Esophagus (tissue), 2 donors: ENCODE data around the gene SMYD1. TPM values are rescaled to one million over a fixed set of nuclear protein-coding genes. Genes with fewer than 3 reads are reported as not detected.

Experiments
- H3K27ac ChIP-seq, 2 donors: one replicate each; pipeline ENCODE4 v1.5.1; 2013; ENCODE audit warnings: low read depth in 2 of 2, mild to moderate bottlenecking in 2 of 2, inconsistent platforms in 1 of 2, low read length in 1 of 2, moderate library complexity in 1 of 2
- H3K27me3 ChIP-seq, 2 donors: one replicate each; pipeline ENCODE4 v1.6.1; 2013; ENCODE audit warnings: low read length in 2 of 2, control low read depth in 1 of 2, mild to moderate bottlenecking in 1 of 2; ENCODE audit not compliant: insufficient read depth in 2 of 2, control insufficient read depth in 1 of 2
- H3K36me3 ChIP-seq, 2 donors: one replicate each; pipeline ENCODE4 v1.6.1; 2013; ENCODE audit warnings: low read length in 1 of 2; ENCODE audit not compliant: control insufficient read depth in 2 of 2, insufficient read depth in 2 of 2
- H3K4me1 ChIP-seq, 2 donors: one replicate each; pipeline ENCODE4 v1.6.1; 2013; ENCODE audit warnings: low read length in 1 of 2; ENCODE audit not compliant: control insufficient read depth in 2 of 2, insufficient read depth in 2 of 2
- H3K4me3 ChIP-seq, 2 donors: one replicate each; pipeline ENCODE4 v1.5.1; 2013; ENCODE audit warnings: low read length in 2 of 2, mild to moderate bottlenecking in 2 of 2, low read depth in 1 of 2, moderate library complexity in 1 of 2
- H3K9me3 ChIP-seq, 2 donors: one replicate each; pipeline ENCODE4 v1.6.1; 2013; ENCODE audit warnings: mild to moderate bottlenecking in 2 of 2, low read depth in 1 of 2, low read length in 1 of 2, moderate library complexity in 1 of 2; ENCODE audit not compliant: control insufficient read depth in 2 of 2, insufficient read depth in 1 of 2
- WGBS, 2 donors: extraction: QIAGEN DNeasy Blood & Tissue Kit; methylation state at CpG; one replicate each; pipeline ENCODE4 v1.1.7; 2013; 5-methylcytosine and 5-hydroxymethylcytosine counted together
- polyA plus RNA-seq, 2 donors: library from polyadenylated mRNA; stranded (reverse); fragments of 200-250 nt; gene quantifications; one replicate each; pipeline ENCODE4 v1.2.3, GENCODE V29; 2013
- donor health status: healthy with polysubstance abuse.
- donor health status: Bipolar disorder and iron deficiency.

SMYD1 gene
- polyA plus RNA-seq, 2 donors: 0.04 to 0.10 TPM

- WGBS, 2 donors: 95 to 96% methylated on average over 2 of the region's 2 CpGs
- Histone ChIP-seq H3K9me3 (no peaks in the 10 kb centered on the region), H3K27me3 (no peaks in the 10 kb centered on the region), H3K36me3 (no peaks in the 10 kb centered on the region), H3K4me3 (no peak overlapping the region), H3K4me1 (no peaks in the 10 kb centered on the region), H3K27ac (no peak overlapping the region)
Observed at GRCh38 chr2:88141952-88142351, 74.3 kb downstream of the SMYD1 start.

- H3K4me3 ChIP-seq: no peak overlapping the region
- H3K36me3 ChIP-seq: no peaks in the 10 kb centered on the region
- H3K27me3 ChIP-seq: no peaks in the 10 kb centered on the region
- no peaks in the 10 kb centered on the region for H3K4me1 ChIP-seq
- H3K9me3 ChIP-seq: peaks cover 0 to 7% of the 10 kb centered on the region in 2 donors
- H3K27ac ChIP-seq: no peak overlapping the region
- 70 to 75% methylated on average over 1 of the region's 1 CpG for WGBS, 2 donors
Observed at GRCh38 chr2:88144271-88144670, 76.6 kb downstream of the SMYD1 start.

- WGBS, 2 donors: 77 to 85% methylated on average over 10 of the region's 10 CpGs
- Histone ChIP-seq H3K27me3 (no peaks in the 10 kb centered on the region), H3K36me3 (no peaks in the 10 kb centered on the region), H3K27ac (no peak overlapping the region), H3K4me3 (no peak overlapping the region), H3K4me1 (no peaks in the 10 kb centered on the region), H3K9me3 (peaks cover 0 to 7% of the 10 kb centered on the region in 2 donors)
Observed at GRCh38 chr2:88144914-88145497, 77.4 kb downstream of the SMYD1 start.

GRCh38 chr2:88146590-88146989 lies 79.0 kb downstream of the SMYD1 start:
- no peaks in the 10 kb centered on the region for H3K4me1 ChIP-seq
- H3K36me3 ChIP-seq: no peaks in the 10 kb centered on the region
- no peaks in the 10 kb centered on the region for H3K27me3 ChIP-seq
- H3K4me3 ChIP-seq: no peak overlapping the region
- peaks cover 0 to 7% of the 10 kb centered on the region in 2 donors for H3K9me3 ChIP-seq
- no peak overlapping the region for H3K27ac ChIP-seq

- H3K4me1 ChIP-seq: no peaks in the 10 kb centered on the region
- no peaks in the 10 kb centered on the region for H3K27me3 ChIP-seq
- H3K36me3 ChIP-seq: no peaks in the 10 kb centered on the region
- peaks cover 0 to 7% of the 10 kb centered on the region in 2 donors for H3K9me3 ChIP-seq
- WGBS, 2 donors: 84 to 91% methylated on average over 2 of the region's 2 CpGs
- H3K27ac ChIP-seq: no peak overlapping the region
- no peak overlapping the region for H3K4me3 ChIP-seq
Observed at GRCh38 chr2:88147145-88147544, 79.5 kb downstream of the SMYD1 start.

GRCh38 chr2:88148929-88149438 lies 81.4 kb downstream of the SMYD1 start:
- H3K27me3 ChIP-seq: no peaks in the 10 kb centered on the region
- H3K4me1 ChIP-seq: no peaks in the 10 kb centered on the region
- no peak overlapping the region for H3K4me3 ChIP-seq
- H3K9me3 ChIP-seq: peaks cover 0 to 7% of the 10 kb centered on the region in 2 donors
- H3K27ac ChIP-seq: no peak overlapping the region
- no peaks in the 10 kb centered on the region for H3K36me3 ChIP-seq

- no peak overlapping the region for H3K4me3 ChIP-seq
- 77 to 79% methylated on average over 3 of the region's 3 CpGs for WGBS, 2 donors
Observed at GRCh38 chr2:88159481-88159880, 91.9 kb downstream of the SMYD1 start.

GRCh38 chr2:88159955-88160415 lies 92.4 kb downstream of the SMYD1 start:
- H3K27me3 ChIP-seq: no peaks in the 10 kb centered on the region
- WGBS, 2 donors: 27% methylated on average over 5 of the region's 5 CpGs
- no peak overlapping the region for H3K27ac ChIP-seq
- H3K4me1 ChIP-seq: no peaks in the 10 kb centered on the region
- H3K4me3 ChIP-seq: no peak overlapping the region
- no peaks in the 10 kb centered on the region for H3K9me3 ChIP-seq
- no peaks in the 10 kb centered on the region for H3K36me3 ChIP-seq

More at GRCh38 chr2:88159481-88159880, 91.9 kb downstream of the SMYD1 start:
- Histone ChIP-seq H3K9me3 (no peaks in the 10 kb centered on the region), H3K27ac (no peak overlapping the region), H3K4me1 (no peaks in the 10 kb centered on the region), H3K36me3 (no peaks in the 10 kb centered on the region), H3K27me3 (no peaks in the 10 kb centered on the region)

- H3K4me1 ChIP-seq: no peaks in the 10 kb centered on the region
Observed at GRCh38 chr2:88160517-88160916, 92.9 kb downstream of the SMYD1 start.

More at GRCh38 chr2:88160517-88160916, 92.9 kb downstream of the SMYD1 start:
- Histone ChIP-seq H3K36me3 (no peaks in the 10 kb centered on the region), H3K9me3 (no peaks in the 10 kb centered on the region), H3K27ac (no peak overlapping the region), H3K4me3 (no peak overlapping the region), H3K27me3 (no peaks in the 10 kb centered on the region)
- WGBS, 2 donors: 83 to 85% methylated on average over 7 of the region's 7 CpGs
